ENCODE data around the gene RAET1G. TPM values are rescaled to one million over a fixed set of nuclear protein-coding genes. Genes with fewer than 3 reads are reported as not detected.
"Not testable (repeated sequence)": the region's sequence is repeated elsewhere in the genome, so short reads cannot be mapped to it uniquely, and the experiment has no call there.

RAET1G gene
- total RNA-seq, 4 donors from 2014 or later, result 0.59 to 2.0 (median 1.6) TPM; not detected in 1

DNA sequence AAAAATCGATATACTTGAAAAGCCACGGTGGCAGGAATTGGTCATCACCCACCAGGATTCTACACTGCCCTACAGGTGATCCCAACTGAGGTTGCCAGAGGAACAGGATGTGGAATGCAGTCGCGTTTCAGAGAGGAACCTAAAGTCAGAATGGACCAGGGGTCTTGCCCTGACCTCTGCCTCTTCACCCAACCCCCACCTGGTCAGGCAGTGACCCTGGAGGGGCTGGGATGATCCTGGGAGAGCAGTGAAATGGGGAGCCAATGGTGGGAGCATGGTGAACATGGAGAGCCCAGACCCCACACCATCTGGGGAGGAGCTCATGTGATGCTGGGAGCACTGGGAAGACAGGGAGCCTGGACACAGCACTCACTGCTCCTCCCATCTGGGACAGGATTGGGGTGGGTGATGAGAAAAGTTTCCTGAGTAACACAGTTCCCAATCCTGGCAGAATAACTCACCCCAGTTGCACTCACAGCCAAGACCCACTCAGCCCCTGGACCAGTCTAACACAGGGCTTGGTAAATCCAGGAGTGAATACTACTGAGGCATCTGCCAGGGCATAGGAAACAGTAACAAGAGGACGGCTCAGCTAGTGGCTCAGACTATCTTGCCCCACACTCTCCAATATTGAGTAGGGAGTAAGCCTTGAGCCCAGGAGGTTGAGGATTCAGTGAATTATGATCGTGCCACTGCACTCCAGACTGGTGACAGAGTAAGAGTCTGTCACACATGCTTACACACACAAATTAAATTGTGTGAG, 17.2 kb upstream of the RAET1G start:
- Histone ChIP-seq H3K27me3 (peaks cover 26% of the 10 kb centered on the region), H3K27ac (no peak overlapping the region)
- 51 to 56% methylated on average over 6 of the region's 6 CpGs for WGBS, 2 donors

DNA sequence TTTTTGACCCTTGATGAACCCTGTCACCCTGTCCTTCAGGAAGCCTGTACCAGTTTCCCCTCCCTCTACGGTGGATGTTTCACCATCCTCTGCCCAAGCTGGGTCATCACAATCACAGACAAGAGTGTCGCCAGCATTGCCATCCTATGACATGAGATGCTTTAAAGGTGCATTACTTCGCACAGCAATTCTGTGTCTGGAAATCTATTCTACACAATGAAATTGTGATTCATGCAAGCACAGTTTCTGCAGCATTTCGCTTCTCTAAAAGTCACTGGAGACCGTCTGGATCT, 16.4 kb upstream of the RAET1G start:
- Histone ChIP-seq H3K27ac (no peak overlapping the region), H3K4me1 (peaks cover 16 to 20% of the 10 kb centered on the region in 2 donors), H3K27me3 (peaks cover 26% of the 10 kb centered on the region), H3K9me3 (no peaks in the 10 kb centered on the region), H3K4me3 (replicated peaks in 1 of 3) (no peak overlapping the region), H3K36me3 (no peaks in the 10 kb centered on the region)
- DNase-seq, result no peak
- 58% methylated on average over 5 of the region's 5 CpGs for WGBS, 2 donors
- intact Hi-C loops (cut with DNase I), result loop anchor here (5.0 kb wide), 1 partner anchor 128 kb away; the partner anchor contains the start of gene ULBP3
- TF ChIP-seq, protein P1, sequence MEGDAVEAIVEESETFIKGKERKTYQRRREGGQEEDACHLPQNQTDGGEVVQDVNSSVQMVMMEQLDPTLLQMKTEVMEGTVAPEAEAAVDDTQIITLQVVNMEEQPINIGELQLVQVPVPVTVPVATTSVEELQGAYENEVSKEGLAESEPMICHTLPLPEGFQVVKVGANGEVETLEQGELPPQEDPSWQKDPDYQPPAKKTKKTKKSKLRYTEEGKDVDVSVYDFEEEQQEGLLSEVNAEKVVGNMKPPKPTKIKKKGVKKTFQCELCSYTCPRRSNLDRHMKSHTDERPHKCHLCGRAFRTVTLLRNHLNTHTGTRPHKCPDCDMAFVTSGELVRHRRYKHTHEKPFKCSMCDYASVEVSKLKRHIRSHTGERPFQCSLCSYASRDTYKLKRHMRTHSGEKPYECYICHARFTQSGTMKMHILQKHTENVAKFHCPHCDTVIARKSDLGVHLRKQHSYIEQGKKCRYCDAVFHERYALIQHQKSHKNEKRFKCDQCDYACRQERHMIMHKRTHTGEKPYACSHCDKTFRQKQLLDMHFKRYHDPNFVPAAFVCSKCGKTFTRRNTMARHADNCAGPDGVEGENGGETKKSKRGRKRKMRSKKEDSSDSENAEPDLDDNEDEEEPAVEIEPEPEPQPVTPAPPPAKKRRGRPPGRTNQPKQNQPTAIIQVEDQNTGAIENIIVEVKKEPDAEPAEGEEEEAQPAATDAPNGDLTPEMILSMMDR (IDR thresholded peaks at IDR 0.05), result no peak

More for the DNA sequence above, 17.2 kb upstream of the RAET1G start:
- TF ChIP-seq POLR2A (IDR thresholded peaks at IDR 0.05), result no peak
- TF ChIP-seq, protein P1 (IDR thresholded peaks at IDR 0.05), result no peak
- Histone ChIP-seq H3K9me3 (no peaks in the 10 kb centered on the region), H3K4me3 (replicated peaks in 1 of 3) (no peak overlapping the region), H3K36me3 (no peaks in the 10 kb centered on the region), H3K4me1 (peaks cover 16 to 20% of the 10 kb centered on the region in 2 donors)
- DNase-seq, result no peak
- intact Hi-C loops (cut with DNase I), result loop anchor here (5.0 kb wide), 1 partner anchor 127 kb away; the partner anchor contains the start of gene ULBP3

DNA sequence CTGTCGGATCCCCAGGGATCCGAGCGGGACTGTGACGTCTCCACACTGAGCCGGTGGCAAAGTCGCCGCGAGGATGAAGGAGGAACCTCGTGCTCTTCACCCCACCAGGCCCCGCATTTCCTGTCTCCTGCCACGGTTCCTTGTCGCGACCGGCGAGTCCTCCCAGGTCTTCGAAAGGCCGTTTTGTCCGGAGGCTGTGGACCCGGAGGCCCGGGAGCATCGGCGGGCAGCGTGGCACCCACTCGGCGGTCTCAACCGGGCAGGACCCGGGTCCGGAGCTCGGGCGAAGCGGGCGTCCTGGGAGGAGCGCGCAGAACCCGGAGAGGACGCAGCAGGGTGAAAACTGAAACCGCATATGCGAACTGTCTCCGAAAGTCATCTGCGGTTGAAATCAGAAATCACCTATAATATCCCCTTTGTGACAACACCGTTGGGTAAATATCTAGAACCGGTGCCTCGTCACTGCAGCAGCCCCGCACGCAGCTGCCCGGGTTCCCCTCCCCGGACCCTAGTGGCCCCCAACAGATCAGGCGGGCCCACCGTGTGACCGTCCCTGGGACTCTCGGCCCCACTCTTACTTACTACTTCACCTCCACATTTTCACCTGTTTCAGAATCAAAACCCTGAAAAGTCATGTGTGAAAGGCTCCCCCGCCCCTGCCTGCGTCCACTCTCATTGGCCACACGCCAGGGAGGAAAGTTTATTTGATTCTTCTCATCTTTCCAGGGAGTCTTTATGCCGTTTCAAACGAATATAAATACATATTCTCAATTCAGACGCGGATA, 15.8 kb upstream of the RAET1G start:
- DNase-seq, result peak; percentile 21 to 25
- no peak overlapping the region for H3K27ac ChIP-seq
- intact Hi-C loops (cut with DNase I), result loop anchor here (5.0 kb wide), 1 partner anchor 129 kb away; the partner anchor contains the start of gene ULBP3
- TF ChIP-seq, protein P1 (IDR thresholded peaks at IDR 0.05), result no peak
- no peak for TF ChIP-seq POLR2A (IDR thresholded peaks at IDR 0.05)
- WGBS, 2 donors, result 3 to 4% methylated on average over 41 to 45 of the region's 58 CpGs
- peaks cover 26% of the 10 kb centered on the region for H3K27me3 ChIP-seq
- H3K4me3 ChIP-seq (replicated peaks in 1 of 3), result peak overlapping the region in 2 of 3 donors; percentile 18 to 38
- peaks cover 16 to 20% of the 10 kb centered on the region in 2 donors for H3K4me1 ChIP-seq
- no peaks in the 10 kb centered on the region for H3K36me3 ChIP-seq
- H3K9me3 ChIP-seq, result no peaks in the 10 kb centered on the region

DNA sequence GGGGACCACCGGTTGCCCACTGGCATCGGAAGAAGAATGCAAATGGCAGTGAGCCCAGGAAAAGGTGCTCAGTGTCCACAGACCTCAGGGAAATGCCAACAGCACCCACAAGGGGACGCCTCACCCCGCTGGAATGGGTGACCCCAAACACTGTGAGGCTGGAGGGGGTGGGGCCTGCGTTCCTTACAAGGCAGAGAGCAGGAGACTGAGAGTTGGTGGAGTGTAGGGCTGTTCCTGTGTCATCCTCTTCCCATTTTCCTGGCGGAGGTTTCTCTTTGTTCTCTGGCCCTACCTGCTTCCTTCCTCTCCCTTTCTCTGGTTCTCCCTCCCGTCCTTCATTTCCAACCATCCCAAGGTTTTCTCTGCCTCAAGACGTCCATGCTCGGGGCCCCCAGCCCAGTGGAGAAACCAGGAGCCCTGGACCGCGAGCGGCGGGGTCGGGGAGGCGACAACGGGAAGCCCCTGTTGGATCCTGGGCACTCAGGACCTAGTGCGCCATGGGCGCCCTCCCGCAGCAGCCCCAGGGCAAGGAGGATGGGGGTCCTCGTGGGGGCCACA, 15.2 kb upstream of the RAET1G start:
- not testable (repeated sequence) for H3K27ac ChIP-seq, H3K9me3 ChIP-seq, H3K36me3 ChIP-seq, DNase-seq
- 1 to 5% methylated on average over 12 to 13 of the region's 20 CpGs for WGBS, 2 donors
- intact Hi-C loops (cut with DNase I), result loop anchor here (5.0 kb wide), 1 partner anchor 129 kb away; the partner anchor contains the start of gene ULBP3
- Histone ChIP-seq H3K27me3 (peaks cover 26% of the 10 kb centered on the region), H3K4me3 (replicated peaks in 1 of 3) (peak overlapping the region in 2 of 3 donors; percentile 18 to 38), H3K4me1 (peaks cover 16 to 20% of the 10 kb centered on the region in 2 donors)

DNA sequence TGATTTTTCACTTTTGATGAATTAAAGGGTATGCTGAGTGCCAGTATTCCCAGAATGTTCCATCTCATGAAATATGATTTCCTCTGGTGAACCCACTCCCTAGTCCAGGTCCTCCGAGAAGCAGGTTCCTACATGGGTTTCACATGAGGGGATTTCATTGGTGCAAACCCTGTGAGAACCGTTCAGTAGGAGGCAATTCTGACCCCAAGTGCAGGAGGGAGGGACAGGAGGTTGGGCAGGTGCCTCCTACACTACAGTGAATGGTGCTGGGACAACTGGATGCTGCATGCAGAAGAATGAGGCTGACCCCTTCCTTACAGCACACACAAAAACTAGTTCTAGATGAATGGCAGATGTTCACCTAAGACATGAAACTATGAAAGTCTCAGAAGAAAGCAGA, 13.8 kb upstream of the RAET1G start:
- intact Hi-C loops (cut with DNase I), result loop anchor here (5.0 kb wide), 1 partner anchor 131 kb away; the partner anchor contains the start of gene ULBP3
- 64 to 70% methylated on average over 2 of the region's 2 CpGs for WGBS, 2 donors
- peaks cover 26% of the 10 kb centered on the region for H3K27me3 ChIP-seq

More for the DNA sequence above, 13.8 kb upstream of the RAET1G start:
- Histone ChIP-seq H3K9me3 (no peaks in the 10 kb centered on the region), H3K4me1 (peaks cover 12 to 16% of the 10 kb centered on the region in 2 donors), H3K36me3 (no peaks in the 10 kb centered on the region), H3K27ac (no peak overlapping the region), H3K4me3 (replicated peaks in 1 of 3) (no peak overlapping the region)
- TF ChIP-seq POLR2A (IDR thresholded peaks at IDR 0.05), result no peak
- TF ChIP-seq, protein P1 (IDR thresholded peaks at IDR 0.05), result no peak
- no peak for DNase-seq
